HG02840 (cell line): ENCODE measurements around the gene IRF5.

Experiments used
- ATAC-seq: cut with Tn5 transposase; IDR thresholded peaks from one replicate; pipeline ENCODE4 v1.9.1; 2021; ENCODE audit warnings: mild to moderate bottlenecking, moderate library complexity, moderate number of reproducible peaks; ENCODE audit not compliant: unreplicated experiment, low FRiP score

Gene IRF5, protein sequence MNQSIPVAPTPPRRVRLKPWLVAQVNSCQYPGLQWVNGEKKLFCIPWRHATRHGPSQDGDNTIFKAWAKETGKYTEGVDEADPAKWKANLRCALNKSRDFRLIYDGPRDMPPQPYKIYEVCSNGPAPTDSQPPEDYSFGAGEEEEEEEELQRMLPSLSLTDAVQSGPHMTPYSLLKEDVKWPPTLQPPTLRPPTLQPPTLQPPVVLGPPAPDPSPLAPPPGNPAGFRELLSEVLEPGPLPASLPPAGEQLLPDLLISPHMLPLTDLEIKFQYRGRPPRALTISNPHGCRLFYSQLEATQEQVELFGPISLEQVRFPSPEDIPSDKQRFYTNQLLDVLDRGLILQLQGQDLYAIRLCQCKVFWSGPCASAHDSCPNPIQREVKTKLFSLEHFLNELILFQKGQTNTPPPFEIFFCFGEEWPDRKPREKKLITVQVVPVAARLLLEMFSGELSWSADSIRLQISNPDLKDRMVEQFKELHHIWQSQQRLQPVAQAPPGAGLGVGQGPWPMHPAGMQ

DNA sequence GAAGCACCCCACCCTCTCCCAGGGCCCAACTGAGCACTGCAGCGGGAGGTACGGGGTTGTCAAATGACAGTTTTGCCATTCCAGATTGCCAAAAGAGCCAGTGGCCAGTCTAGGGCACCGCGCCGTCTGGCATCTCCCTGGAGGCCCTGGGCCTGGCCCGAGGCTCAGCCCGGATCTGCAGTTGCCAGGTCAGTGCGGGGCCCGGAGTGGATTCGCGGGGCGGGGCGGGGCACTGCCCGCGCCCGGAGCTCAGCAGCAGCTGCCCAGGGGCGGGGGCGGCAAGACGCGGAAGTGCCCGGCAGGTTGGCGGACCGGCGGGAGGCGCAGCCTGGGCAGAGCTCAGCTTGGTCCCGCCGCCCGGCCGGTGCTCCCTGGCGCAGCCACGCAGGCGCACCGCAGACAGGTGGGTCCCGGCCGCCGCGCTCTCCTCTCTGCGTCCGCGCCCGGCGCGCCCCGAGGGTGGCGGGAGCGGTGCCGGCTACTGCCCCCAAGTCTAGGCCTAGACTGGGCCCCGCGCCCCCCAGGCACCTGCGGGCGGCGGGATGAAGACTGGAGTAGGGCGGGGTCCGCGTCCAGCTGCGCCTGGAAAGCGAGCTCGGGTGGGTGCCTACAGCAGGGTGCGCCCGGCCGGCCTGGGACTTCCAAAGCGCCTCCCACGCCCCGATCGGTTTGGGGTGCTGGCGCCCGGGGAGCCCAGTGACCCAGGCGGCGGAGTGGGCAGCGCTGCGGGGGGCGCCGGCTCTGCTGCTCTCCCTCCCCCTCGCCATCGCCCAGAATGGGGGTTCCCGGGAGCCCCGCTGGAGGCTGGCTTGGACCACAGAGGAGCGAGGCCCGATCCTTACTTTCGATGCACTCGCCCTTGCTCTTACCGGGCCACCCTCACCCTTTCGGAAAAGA, at the start of gene IRF5:
Gene IRF5, plus strand, starts transcription at position 281 of the 897 bp plus-strand sequence. CDS start 4,155 bp downstream, outside the sequence.
- no peak for ATAC-seq

DNA sequence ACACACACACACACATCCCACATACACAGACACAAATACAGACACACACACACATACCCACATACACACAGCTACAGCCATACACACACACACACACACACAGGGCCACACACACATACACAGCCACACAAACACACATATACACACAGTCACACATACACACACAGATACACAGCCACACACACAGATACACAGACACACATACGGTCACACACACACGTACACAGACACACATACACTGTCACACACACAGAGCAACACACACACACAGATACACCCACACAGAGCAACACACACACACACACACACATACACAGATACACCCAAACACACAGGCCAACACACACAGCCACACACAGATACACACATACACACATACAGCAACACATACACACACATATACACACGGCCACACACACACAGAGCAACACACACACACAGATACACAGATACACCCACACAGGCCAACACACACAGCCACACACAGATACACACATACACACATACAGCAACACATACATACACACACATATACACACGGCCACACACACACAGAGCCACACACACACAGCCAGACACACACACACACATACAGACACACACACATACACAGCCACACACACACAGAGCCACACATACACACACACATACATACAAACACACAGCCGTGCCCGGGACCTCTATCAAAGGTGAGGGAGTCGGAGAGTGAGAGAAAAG, 49.5 kb upstream of the IRF5 start:
- ATAC-seq: no peak

DNA sequence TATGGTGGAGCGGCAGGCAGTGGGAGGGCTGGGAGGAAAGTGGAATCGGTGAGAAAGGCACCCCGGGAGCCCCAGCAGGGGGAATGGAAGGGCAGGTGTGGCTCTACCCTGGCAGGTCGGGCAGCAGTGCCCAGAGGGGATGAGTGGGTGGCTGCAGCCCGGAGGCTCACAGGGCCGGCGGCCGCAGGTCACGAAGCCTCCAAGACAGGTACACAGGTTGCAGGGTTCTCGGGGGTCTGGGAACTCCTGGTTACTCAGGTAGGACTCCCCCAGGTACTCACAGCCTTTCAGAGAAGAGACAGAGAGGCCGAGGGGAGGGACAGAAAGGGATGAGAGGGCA, 49.0 kb upstream of the IRF5 start:
- no peak for ATAC-seq

DNA sequence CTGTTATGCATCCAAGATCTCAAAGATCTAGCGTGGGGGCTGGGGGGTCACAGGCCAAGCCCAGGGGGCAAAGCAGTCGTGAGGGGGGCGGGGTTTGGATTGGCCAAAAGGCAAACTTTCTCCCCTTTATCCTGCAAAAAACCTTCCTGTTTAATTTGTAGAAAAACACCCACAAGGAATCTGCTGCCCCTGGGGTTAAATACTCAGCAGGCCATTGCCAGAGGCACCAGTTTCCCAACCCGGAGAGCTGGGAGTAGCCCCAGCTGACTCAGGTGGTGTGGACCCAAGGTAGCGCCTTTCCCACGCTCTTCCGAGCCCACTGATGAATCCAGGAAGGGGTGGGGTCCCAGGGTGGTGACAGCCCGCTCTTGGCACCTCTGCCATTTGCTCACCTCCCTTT, 48.6 kb upstream of the IRF5 start:
- no peak for ATAC-seq

DNA sequence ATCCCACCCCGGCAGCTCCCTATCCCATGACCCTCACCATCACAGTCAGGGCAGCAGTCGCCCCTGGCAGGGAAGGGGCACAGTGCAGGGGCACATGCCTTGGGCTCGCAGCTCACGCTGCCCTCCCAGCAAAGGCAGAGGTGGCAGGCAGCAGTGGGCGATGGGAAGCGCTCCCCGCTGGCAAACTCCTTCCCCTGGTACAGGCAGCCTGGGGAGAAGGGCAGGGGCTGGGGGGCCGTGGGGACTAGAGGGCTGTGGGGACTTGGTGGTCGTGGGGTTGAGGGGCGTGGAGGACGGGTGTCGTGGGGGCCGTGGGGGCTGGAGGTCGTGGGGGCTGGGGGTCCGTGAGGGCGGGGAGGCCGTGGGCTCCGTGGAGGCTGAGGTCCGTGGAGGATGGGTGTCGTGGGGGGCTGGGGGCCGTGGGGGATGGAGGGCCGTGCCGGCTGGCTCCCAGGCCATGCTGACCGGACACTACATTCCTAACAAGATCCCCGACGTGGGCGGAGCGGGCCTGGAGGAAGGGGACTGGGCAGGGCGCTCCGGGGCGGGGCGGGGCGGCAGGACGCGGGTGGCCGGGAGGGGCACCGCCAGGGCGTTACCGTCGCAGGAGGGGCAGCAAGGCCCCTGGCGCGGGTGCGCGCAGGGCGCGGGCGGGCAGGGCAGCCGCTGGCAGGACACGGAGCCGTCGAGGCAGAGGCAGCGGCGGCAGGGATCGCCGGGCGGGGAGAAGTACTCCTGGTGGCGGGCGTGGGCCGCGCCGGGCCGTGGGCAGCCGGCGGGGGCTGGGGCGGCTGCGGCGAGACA, 47.2 kb upstream of the IRF5 start:
- no peak for ATAC-seq

DNA sequence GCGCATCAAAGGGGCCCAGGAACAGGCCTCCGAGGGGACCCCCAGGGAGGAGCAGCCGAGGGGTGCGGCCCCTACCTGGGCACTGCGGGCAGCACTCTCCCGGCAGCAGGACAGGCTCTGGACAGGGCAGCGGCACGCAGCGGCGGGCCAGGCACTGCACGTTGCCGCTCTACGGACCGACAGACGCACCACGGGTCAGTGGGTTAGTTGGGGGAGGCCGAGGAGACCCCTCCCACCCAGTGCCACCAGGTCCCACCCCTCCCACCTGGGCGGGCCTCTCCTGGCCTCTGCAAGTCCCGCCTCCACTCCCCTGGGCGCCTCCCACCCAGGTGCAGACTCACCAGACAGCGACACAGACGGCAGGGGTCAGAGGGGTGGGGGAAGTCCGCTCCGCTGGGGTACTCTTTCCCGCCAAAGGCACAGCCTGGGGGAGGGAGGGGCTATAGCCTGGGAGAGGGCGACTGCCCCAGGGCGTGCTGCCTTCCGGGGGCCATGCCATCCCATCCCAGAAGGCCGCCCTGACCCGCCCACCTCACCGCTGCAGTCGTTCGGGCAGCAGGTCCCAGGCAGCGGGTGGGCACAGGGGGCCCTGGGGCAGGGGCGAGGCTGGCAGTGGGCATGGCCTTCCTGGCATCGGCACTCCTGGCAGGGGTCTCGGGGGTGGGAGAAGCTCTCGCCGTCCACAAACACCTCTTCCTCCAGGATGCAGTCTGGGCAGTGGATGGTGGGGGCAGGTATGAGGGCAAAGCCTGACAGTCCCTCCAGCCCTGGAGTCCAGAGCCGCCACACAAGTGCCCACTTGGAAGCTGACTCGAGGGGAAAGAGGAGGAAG, 46.4 kb upstream of the IRF5 start:
- ATAC-seq: no peak

DNA sequence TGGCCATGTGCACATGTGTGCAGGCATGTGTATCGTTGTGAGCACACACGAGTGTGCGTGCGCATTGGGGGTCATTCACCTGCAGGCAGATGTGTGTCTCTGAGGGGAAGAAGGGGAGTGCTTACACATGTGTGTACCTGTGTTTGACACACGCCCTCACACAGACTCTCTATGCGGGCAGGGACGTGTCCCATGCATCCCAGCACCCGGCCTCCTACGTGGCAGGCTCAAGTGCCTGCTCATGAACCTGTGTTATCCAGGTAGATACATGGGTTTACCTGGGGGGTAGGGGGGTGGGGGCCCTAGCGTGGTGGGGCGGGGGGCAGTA, 45.8 kb upstream of the IRF5 start:
- ATAC-seq: no peak

DNA sequence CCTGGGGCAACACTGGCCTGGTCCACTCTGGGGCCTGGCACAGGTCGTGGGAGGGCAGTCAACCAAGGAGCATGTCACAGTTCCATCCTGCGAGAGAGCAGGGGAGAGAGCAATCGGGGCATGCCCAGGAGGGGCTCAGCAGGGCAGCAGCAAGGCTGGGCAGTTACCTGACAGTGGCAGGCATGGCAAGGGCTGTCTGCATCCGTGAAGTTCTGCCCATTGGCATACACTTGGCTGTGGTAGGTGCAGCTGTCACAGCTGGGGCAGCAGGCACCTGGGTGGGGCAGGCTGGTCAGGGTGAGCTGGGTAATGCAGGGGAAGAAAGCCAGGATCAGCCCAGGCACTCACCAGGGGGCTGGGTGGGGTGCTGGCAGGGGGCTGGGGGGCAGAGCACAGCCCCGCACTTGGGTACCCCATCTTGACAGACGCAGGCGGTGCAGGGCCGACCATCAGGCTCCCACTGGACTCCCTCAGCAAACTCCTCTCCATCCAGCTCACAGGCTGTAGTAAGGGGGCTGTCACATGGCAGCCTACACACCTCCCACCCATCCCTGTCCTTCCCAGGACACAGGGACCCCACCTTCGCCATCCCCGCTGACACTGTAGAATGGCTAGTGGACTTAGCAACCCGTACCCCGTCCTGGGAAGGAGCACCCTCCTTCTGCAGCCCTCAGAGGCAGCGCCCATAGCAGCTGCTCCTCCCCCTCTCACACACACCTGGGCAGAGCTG, 45.0 kb upstream of the IRF5 start:
- no peak for ATAC-seq

DNA sequence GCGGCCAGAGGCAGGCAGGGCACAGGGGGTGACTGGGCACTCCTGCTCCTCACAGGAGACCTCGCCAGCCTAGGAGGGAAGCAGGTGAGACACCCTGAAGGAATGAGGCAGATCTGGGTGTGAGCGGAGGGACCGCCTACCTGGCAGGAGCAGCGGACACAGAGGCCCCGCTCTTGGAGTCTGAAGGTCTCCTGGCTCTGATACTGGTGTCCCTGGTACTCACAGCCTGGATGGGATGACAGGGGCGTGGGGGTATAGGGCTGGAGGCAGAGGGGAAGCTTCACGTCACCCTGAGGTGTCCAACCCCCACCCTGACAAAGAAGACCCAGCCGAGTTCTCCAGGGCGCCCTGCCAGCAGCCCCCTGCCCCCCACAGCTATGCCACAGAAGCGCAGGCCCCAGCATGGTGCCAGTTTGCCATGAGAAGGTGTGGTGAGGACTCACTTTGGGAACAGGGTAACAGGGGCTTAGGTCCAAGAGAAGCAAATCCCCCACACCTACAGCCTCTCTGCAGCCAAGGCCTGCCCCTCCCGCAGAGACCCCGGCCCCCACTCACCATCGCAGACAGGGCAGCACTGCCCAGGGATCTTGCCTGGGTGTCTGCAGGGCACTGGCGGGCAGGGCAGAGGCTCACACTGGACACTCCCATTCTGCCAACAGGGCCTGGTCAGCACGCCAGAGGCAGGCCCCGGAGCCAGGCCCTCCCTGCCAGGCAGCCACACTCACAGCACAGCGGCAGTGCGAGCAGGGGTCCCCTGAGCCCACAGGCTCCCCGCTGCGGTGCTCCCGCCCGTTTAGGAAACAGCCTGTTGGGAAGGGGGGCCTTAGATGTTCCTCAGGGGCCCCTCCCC, 44.3 kb upstream of the IRF5 start:
- ATAC-seq: no peak

DNA sequence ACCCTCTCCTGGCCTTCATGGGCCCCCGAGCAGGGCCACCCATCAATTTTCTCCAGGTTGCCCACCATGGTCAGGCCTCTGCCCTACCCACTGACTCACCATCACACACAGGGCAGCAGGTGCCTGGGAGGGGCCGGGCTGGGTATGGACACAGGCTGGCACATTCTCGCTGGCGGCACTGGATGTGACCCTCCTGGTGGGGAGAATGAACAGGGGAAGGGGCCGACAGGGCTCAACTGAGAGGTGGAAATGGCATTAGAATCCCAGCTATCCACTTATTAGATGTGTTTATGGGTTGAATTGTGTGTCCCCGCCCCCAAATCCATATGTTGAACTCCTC, 43.7 kb upstream of the IRF5 start:
- no peak for ATAC-seq

DNA sequence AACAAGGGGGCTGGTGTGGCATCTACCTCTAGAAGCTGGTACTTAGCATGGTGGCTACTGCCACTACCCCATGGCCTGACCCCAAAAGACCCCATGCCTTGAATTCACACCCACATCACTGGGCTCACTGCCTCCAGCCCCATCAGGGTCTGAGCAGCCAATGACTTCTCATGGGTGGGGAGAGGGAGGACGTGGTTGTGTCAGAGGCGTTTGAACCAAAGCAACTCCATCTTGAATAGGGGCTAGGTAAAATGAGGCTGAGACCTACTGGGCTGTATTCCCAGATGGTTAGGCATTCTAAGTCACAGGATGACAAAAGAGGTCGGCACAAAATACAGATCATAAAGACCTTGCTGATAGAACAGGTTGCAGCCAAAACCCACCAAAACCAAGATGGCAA, 42.4 kb upstream of the IRF5 start:
- ATAC-seq: no peak

DNA sequence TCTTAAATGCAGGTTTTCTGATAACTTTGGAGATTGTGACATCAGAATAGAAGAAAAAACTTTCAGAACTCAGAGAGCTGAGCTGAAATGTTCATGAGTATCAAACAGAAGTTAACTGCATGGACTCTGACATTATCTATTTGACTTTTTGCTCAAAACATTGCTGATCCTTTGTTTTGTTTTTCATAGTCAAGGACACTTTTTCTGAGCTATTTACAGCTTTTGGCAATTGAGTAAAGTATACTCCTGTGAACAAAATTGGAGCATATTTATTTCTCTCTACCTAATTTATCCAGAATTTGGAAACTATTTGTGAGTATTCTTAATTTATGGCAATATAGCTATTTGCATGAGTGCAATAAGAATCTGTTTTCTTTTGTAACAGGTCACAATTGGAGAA, 38.3 kb upstream of the IRF5 start:
- ATAC-seq: no peak

DNA sequence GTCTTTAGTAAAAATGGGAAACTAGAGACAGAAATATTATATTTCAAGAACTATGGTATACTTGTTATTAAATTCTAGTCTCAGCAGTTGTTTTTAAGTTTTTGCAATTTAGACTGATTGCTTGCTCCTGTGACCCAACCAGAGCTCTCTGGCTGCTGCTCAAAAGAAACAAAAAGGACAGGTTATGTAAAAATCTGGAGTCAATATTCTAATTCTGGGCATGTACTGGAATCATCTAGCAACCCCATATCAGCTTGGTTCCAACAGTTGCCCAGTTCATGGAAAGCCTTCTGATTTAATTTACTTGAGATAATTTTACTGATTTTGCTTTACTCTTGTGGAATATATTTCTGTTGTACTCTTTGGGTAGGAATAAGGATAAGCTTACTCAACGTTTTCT, 37.5 kb upstream of the IRF5 start:
- no peak for ATAC-seq

DNA sequence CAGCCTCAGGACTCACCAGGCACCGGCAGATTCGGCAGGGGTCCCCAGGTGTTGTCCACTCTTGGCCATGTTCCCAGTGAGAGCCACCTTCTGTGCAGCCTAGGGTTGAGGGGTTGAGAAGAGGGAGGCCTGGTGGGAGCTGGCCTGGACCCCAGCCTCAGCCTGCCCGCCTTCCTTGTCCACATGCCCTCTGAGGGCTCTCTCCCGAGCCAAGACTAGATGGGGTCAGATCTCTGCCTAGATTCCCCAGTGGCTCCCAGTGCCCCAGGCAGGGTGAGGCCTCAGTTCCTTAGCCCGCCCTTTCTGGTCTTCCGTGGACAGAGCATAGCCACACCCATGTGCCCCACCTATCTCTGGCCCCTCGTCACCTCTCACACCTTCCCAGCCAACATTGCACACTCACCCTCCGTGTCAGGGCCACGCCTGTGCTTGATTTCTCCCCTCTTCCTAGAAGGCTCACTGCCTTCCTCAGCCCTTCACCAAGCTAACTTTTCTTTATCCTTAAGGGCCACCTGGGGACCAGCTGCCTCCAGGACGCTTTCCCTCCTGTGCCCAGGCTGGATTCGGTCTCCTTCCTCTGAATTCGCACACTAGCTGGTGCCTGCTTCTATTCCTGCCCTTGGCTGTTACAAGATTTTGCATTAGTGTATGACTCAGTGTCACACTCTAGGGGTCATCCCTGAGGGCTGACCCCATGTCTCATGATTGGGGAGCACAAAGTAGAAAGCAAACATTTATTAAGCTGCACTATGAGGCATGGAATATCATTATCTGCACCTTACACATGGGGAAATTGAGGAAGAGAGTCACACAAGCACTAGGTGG, 34.8 kb upstream of the IRF5 start:
- no peak for ATAC-seq

DNA sequence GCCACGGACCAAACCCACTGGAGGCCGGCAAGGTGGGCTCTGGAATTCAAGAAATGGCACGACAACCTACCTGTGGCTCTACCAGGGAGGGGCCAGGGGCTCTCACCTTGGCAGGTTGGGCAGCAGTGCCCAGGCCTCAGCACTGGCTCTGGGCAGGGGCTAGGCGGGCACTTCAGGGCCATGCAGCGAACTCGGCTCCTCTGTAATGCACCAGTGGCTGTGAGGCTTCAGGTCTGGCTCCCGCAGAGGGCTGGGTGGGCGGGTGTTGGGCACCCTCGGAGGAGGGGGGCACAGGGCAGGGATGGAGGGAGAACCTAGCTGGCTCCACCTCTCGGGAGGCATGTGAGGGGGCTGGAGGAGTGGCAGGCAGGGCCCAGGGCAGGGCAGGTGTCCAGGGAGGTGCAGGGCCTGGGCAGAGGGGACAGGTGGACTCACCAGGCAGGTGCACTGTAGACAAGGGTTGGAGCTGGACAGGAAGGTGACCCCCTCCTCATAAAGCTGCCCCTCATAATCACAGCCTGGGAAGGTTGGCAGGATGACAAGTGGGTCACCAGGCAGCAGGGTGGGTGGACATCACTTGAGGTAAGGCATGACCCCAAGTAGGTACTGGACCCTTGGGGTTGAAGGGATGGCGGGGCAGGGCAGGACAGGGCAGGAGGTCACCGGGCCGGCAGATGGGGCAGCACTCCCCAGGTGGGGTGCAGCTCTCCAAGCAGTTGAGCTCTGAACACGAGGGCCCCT, 33.9 kb upstream of the IRF5 start:
- ATAC-seq: no peak

DNA sequence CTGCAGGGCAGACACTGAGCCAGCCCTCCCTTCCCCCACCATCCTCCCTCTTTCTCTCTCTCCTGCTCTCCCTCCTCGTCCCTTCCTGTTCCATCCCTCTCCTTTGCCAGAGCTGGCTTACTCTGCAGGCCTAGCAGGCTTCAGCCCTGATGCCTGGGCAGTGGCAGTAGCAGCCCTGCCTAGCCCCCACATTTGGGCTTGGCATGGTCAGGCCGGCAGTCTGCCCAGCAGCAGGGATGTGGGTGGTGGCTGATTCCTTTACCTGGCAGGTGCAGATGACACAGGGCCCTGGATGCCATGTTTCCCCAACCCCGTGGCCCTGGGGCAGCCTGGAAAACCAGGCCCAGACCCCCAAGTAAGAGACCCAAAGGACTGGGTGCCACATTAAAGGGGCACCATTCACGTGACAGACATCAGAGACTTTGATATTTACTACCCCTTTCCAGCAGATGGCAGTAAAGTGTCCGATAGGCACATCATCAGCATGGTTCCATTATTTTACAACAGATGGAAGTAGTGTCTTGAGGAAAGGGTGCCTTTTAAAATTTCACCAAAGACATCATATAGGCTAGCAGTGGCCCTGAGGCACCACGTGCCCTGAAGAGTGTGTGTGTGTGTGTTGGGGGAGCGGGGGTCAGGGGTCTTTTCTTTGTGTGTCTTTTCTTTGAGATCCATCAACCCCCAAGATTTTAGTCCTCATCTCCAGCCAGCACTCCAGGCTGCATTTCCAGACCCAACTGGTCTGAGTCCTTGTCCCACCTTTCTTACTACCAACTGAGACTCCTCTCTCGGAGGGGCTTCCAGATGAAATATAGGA, 33.1 kb upstream of the IRF5 start:
- no peak for ATAC-seq
